Thyroid gland (tissue), 4 donors: Measurements from ENCODE around the gene LRFN3. TPM values are rescaled to one million over a fixed set of nuclear protein-coding genes. Genes with fewer than 3 reads are reported as not detected.
"Not testable (repeated sequence)": the region's sequence is repeated elsewhere in the genome, so short reads cannot be mapped to it uniquely, and the experiment has no call there.

ENCODE experiments used
- DNase-seq, 2 donors: peaks; one replicate each; pipeline ENCODE4 v3.0.0-alpha.2; 2019
- H3K27ac ChIP-seq, 3 donors: fragments of 200-600 bp; sonication (generic); 1 replicate in 2 of 3; 2 replicates in 1 of 3; pipeline ENCODE4 v1.5.1; 2016 to 2019; ENCODE audit warnings: mild to moderate bottlenecking in 1 of 3, moderate library complexity in 1 of 3
- H3K27me3 ChIP-seq: fragments of 200-600 bp; sonication (generic); one replicate; pipeline ENCODE4 v1.5.1; 2019
- H3K36me3 ChIP-seq, 2 donors: fragments of 200-600 bp; sonication (generic); one replicate each; pipeline ENCODE4 v1.5.1; 2016 to 2019
- H3K4me1 ChIP-seq, 2 donors: fragments of 200-600 bp; sonication (generic); one replicate each; pipeline ENCODE4 v1.5.1; 2017 to 2019
- H3K4me3 ChIP-seq, 3 donors: fragments of 200-600 bp; sonication (generic); replicated peaks in 1 of 3; 1 replicate in 2 of 3; 2 replicates in 1 of 3; pipeline ENCODE4 v1.5.1; 2016; ENCODE audit warnings: mild to moderate bottlenecking in 1 of 3
- H3K9me3 ChIP-seq: fragments of 200-600 bp; sonication (generic); one replicate; pipeline ENCODE4 v1.5.1; 2017
- CTCF ChIP-seq, 6 experiments: fragments of 200-600 bp in 3 of 6; fragments of 450-650 bp in 3 of 6; sonication (generic) in 3 of 6; IDR thresholded peaks; one replicate each; pipeline ENCODE4 v1.5.1; 2016 to 2019; ENCODE audit warnings: antibody characterized with exemption in 6 of 6, mild to moderate bottlenecking in 2 of 6, inconsistent platforms in 1 of 6, moderate library complexity in 1 of 6
- POLR2A ChIP-seq, 2 donors: fragments of 450-650 bp; IDR thresholded peaks; one replicate each; pipeline ENCODE4 v1.6.1; 2017; ENCODE audit warnings: antibody characterized with exemption in 2 of 2, mild to moderate bottlenecking in 2 of 2, moderate library complexity in 1 of 2
- WGBS, 2 donors: methylation state at CpG; one replicate each; pipeline ENCODE4 v1.1.5; 2017; 5-methylcytosine and 5-hydroxymethylcytosine counted together
- intact Hi-C: fragments of 100-400 bp; cut with DNase I; formaldehyde crosslinking; loops from one replicate; pipeline ENCODE4 v1.15.1; 2023
- total RNA-seq, 4 donors: library from RNA; depleted of rRNA; stranded (reverse); fragments of >200 nt; gene quantifications; one replicate each; pipeline ENCODE4 v1.2.3, GENCODE V29; 2016

The LRFN3 gene
- total RNA-seq, 4 donors from 2014 or later, result 7.1 to 15.5 (median 11.1) TPM

GRCh38 chr19:35978832-35979365, 42.7 kb downstream of the LRFN3 start:
- TF ChIP-seq POLR2A (IDR thresholded peaks at IDR 0.05), result no peak
- TF ChIP-seq CTCF (IDR thresholded peaks at IDR 0.05), result no peak
- Histone ChIP-seq H3K27me3 (no peaks in the 10 kb centered on the region), H3K4me3 (no peak overlapping the region), H3K9me3 (no peaks in the 10 kb centered on the region), H3K4me1 (no peaks in the 10 kb centered on the region), H3K36me3 (no peaks in the 10 kb centered on the region), H3K27ac (no peak overlapping the region)
- intact Hi-C loops, result no loop called here
- DNase-seq, result no peak
- 54 to 63% methylated on average over 15 to 20 of the region's 20 CpGs for WGBS, 2 donors

GRCh38 chr19:35980997-35981396, 44.8 kb downstream of the LRFN3 start:
- H3K4me1 ChIP-seq, H3K27ac ChIP-seq, H3K9me3 ChIP-seq, H3K4me3 ChIP-seq, DNase-seq, H3K27me3 ChIP-seq, intact Hi-C loops, H3K36me3 ChIP-seq: not testable (repeated sequence)
- WGBS, 2 donors, result 82 to 88% methylated on average over 4 of the region's 4 CpGs

DNA sequence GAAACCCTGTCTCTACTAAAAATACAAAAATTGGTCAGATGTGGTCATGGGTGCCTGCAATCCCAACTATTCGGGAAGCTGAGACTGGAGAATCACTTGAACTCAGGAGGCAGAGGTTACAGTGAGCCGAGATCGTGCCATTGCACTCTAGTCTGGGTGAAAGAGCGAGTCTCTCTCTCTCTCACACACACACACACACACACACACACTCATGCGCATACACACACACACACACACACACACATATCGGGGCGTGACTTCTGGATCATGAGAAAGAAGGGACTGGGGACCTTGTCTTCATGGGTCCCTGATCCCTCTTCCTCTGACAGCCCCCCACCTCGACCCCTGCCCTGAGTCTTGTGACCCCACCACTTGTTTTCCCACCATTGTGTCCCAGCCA, 47.0 kb downstream of the LRFN3 start:
- Histone ChIP-seq H3K27me3 (peaks cover 18% of the 10 kb centered on the region), H3K4me3 (no peak overlapping the region), H3K9me3 (no peaks in the 10 kb centered on the region), H3K36me3 (no peaks in the 10 kb centered on the region), H3K27ac (no peak overlapping the region), H3K4me1 (peaks cover 7 to 8% of the 10 kb centered on the region in 2 donors)
- no peak for DNase-seq
- no peak for TF ChIP-seq POLR2A (IDR thresholded peaks at IDR 0.05)
- TF ChIP-seq CTCF (IDR thresholded peaks at IDR 0.05), result no peak
- 80 to 81% methylated on average over 8 of the region's 8 CpGs for WGBS, 2 donors
- intact Hi-C loops, result no loop called here

DNA sequence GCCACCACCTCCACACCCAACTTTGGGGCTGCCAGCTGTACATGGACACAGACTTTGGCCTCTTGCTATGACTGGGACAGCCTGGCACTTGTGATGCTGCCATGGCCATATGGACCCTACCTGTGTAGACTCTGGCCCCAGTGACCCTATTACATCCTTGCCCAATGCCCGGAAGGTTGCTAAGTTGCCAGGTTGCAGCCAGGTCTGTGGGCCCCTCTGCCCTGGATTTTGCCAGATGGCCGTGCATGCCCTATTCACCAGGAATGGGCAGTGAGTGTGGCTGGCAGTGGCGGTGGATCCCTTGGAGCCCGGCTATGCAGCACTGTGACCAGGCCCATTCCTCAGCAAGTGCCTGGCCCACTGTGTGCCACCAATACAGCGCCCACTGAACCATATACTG, 49.9 kb downstream of the LRFN3 start:
- TF ChIP-seq POLR2A (IDR thresholded peaks at IDR 0.05), result no peak
- TF ChIP-seq CTCF (IDR thresholded peaks at IDR 0.05), result no peak
- Histone ChIP-seq H3K27ac (no peak overlapping the region), H3K4me3 (no peak overlapping the region), H3K4me1 (peaks cover 7 to 8% of the 10 kb centered on the region in 2 donors), H3K27me3 (peaks cover 18% of the 10 kb centered on the region), H3K36me3 (no peaks in the 10 kb centered on the region), H3K9me3 (no peaks in the 10 kb centered on the region)
- DNase-seq, result no peak
- intact Hi-C loops, result no loop called here
- WGBS, 2 donors, result 60 to 84% methylated on average over 2 to 4 of the region's 5 CpGs

DNA sequence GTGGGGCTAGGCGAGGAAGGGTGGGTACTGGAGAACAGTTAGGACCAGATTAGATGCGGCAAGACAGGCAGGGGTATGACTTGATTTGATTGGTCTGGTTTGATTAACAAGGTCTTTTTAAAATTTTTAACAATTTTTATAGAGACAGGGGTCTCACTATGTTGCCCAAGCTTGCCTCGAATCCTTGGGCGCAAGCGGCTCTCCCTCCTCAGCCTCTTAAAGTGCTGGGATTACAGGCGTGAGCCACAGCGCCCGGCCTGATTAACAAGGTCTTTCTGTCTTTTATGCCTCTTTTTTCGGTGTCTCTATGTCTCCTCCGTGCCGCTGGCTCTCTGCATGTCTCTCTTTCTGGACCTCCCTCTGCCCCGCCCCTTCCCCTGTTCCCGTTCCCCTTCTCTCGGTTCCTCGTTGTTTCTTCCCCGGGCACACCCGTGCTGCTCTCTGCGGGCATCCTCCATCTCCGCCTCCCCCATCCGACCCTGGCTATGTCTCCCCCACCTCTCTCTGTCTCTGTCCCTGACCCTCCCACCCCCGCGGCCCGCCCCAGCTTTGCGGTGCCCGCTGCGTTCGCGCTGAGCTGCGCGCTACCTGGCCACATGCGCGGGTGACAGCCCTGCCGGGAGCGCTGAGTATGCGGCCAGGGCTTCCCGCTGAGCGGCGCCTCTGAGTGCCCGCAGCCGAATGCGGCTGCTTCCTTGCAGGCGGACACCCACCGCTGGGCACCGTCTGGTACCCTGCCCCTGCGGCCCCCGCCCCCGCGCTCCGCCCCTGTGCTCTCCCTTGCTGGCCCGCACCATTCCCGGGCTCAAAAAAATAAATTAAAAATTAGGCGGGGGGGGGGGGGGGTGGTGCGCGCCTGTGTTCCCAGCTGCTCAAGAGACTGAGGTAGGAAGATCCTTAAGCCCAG, 50.7 kb downstream of the LRFN3 start:
- intact Hi-C loops, result no loop called here
- no peak overlapping the region for H3K27ac ChIP-seq
- no peaks in the 10 kb centered on the region for H3K36me3 ChIP-seq
- DNase-seq, result peak; percentile 7 to 26
- TF ChIP-seq POLR2A (IDR thresholded peaks at IDR 0.05), result no peak
- TF ChIP-seq CTCF (IDR thresholded peaks at IDR 0.05), result no peak
- no peak overlapping the region for H3K4me3 ChIP-seq
- peaks cover 7 to 12% of the 10 kb centered on the region in 2 donors for H3K4me1 ChIP-seq
- WGBS, 2 donors, result 9 to 10% methylated on average over 44 to 52 of the region's 54 CpGs
- peaks cover 18% of the 10 kb centered on the region for H3K27me3 ChIP-seq
- H3K9me3 ChIP-seq, result no peaks in the 10 kb centered on the region
